SK-N-SH treated with all-trans-retinoic acid at 6 μM for 48 hours (cell line): ENCODE data around the gene LONP1.

ENCODE experiments used
- ATAC-seq: fragments of 200-7000 bp; cut with Tn5 transposase; 3 replicates; pipeline ENCODE4 v1.9.1; 2020; ENCODE audit warnings: mild to moderate bottlenecking, moderate library complexity
- ARNTL ChIP-seq: fragments of 450-650 bp; formaldehyde crosslinking; IDR thresholded peaks from 2 replicates; pipeline ENCODE4 v1.5.0; 2020; ENCODE audit warnings: low read depth, mild to moderate bottlenecking, moderate library complexity, borderline replicate concordance
- BACH2 ChIP-seq: fragments of 250-450 bp; sonication (Bioruptor Pico); IDR thresholded peaks from 2 replicates; pipeline ENCODE4 v1.9.0; 2021; ENCODE audit warnings: mild to moderate bottlenecking, borderline replicate concordance
- CREB5 ChIP-seq: fragments of 250-450 bp; sonication (Bioruptor Pico); IDR thresholded peaks from 2 replicates; pipeline ENCODE4 v1.5.1; 2020; ENCODE audit warnings: low read depth, mild to moderate bottlenecking, moderate library complexity
- CSDC2 ChIP-seq: fragments of 250-450 bp; sonication (Bioruptor Pico); IDR thresholded peaks from 2 replicates; pipeline ENCODE4 v1.5.0; 2020; ENCODE audit warnings: mild to moderate bottlenecking, moderate library complexity
- ESRRG ChIP-seq: fragments of 250-450 bp; sonication (Bioruptor Pico); IDR thresholded peaks from 2 replicates; pipeline ENCODE4 v1.6.1; 2021; ENCODE audit warnings: mild to moderate bottlenecking
- GLIS3 ChIP-seq: fragments of 250-450 bp; sonication (Bioruptor Pico); IDR thresholded peaks from 2 replicates; pipeline ENCODE4 v1.5.0; 2020; ENCODE audit warnings: mild to moderate bottlenecking, moderate library complexity
- ISL1 ChIP-seq: fragments of 250-450 bp; sonication (Bioruptor Pico); IDR thresholded peaks from 2 replicates; pipeline ENCODE4 v2.1.2; 2022; ENCODE audit warnings: mild to moderate bottlenecking, moderate library complexity
- OSR1 ChIP-seq: fragments of 250-450 bp; sonication (Bioruptor Pico); IDR thresholded peaks from 2 replicates; pipeline ENCODE4 v1.8.0; 2022; ENCODE audit warnings: moderate library complexity, mild to moderate bottlenecking, inconsistent platforms
- PATZ1 ChIP-seq: fragments of 250-450 bp; sonication (Bioruptor Pico); IDR thresholded peaks from 2 replicates; pipeline ENCODE4 v1.8.0; 2020; ENCODE audit warnings: mild to moderate bottlenecking, moderate library complexity, borderline replicate concordance
- POU6F1 ChIP-seq: fragments of 250-450 bp; sonication (Bioruptor Pico); IDR thresholded peaks from 2 replicates; pipeline ENCODE4 v1.8.0; 2021; ENCODE audit warnings: low read depth, mild to moderate bottlenecking, moderate library complexity, borderline replicate concordance
- PPARA ChIP-seq: fragments of 250-450 bp; sonication (Bioruptor Pico); IDR thresholded peaks from 2 replicates; pipeline ENCODE4 v1.5.0; 2020; ENCODE audit warnings: mild to moderate bottlenecking, borderline replicate concordance
- RARB ChIP-seq: fragments of 250-450 bp; sonication (Bioruptor Pico); IDR thresholded peaks from 2 replicates; pipeline ENCODE4 v1.8.0; 2021; ENCODE audit warnings: mild to moderate bottlenecking, moderate library complexity
- SNAI2 ChIP-seq: fragments of 250-450 bp; sonication (Bioruptor Pico); IDR thresholded peaks from 2 replicates; pipeline ENCODE4 v1.5.0; 2020; ENCODE audit warnings: mild to moderate bottlenecking, moderate library complexity
- TOX ChIP-seq: fragments of 250-450 bp; sonication (Bioruptor Pico); IDR thresholded peaks from 2 replicates; pipeline ENCODE4 v1.8.0; 2021; ENCODE audit warnings: mild to moderate bottlenecking, moderate library complexity, borderline replicate concordance
- TSHZ2 ChIP-seq: fragments of 250-450 bp; sonication (Bioruptor Pico); IDR thresholded peaks from 2 replicates; pipeline ENCODE4 v1.5.0; 2020; ENCODE audit warnings: mild to moderate bottlenecking, moderate library complexity
- ZC3H10 ChIP-seq: fragments of 250-450 bp; sonication (Bioruptor Pico); IDR thresholded peaks from 2 replicates; pipeline ENCODE4 v1.5.1; 2021; ENCODE audit warnings: mild to moderate bottlenecking, moderate library complexity
- ZFP3 ChIP-seq: fragments of 250-450 bp; sonication (Bioruptor Pico); IDR thresholded peaks from 2 replicates; pipeline ENCODE4 v1.5.0; 2020; ENCODE audit warnings: mild to moderate bottlenecking, moderate library complexity
- ZNF565 ChIP-seq: fragments of 450-650 bp; formaldehyde crosslinking; conservative IDR thresholded peaks from 2 replicates; pipeline ENCODE4 v1.5.0; 2020; ENCODE audit warnings: low read depth, mild to moderate bottlenecking, moderate library complexity
- ZNF70 ChIP-seq: fragments of 450-650 bp; formaldehyde crosslinking; IDR thresholded peaks from 2 replicates; pipeline ENCODE4 v1.5.0; 2020; ENCODE audit warnings: mild to moderate bottlenecking, moderate library complexity
- ZNF8 ChIP-seq: fragments of 450-650 bp; formaldehyde crosslinking; IDR thresholded peaks from 2 replicates; pipeline ENCODE4 v1.5.0; 2020; ENCODE audit warnings: mild to moderate bottlenecking, moderate library complexity

LONP1 gene

GRCh38 chr19:5682107-5682482, 37.9 kb downstream of the LONP1 start:
- ATAC-seq: no peak
- no peak for TF ChIP-seq ARNTL
- no peak for TF ChIP-seq ZNF8
- no peak for TF ChIP-seq CREB5 (CRISPR knock-in tag)
- no peak for TF ChIP-seq GLIS3 (CRISPR knock-in tag)
- no peak for TF ChIP-seq ZNF565 (CRISPR knock-in tag)
- TF ChIP-seq POU6F1: no peak
- no peak for TF ChIP-seq ZNF70 (CRISPR knock-in tag)
- no peak for TF ChIP-seq TSHZ2 (CRISPR knock-in tag)

- ATAC-seq: no peak
- TF ChIP-seq CSDC2 (CRISPR knock-in tag) (no peak), GLIS3 (CRISPR knock-in tag) (no peak), SNAI2 (CRISPR knock-in tag) (no peak), ARNTL (no peak), OSR1 (no peak), ZNF70 (CRISPR knock-in tag) (no peak), ZNF8 (no peak), ZNF565 (CRISPR knock-in tag) (no peak), ZC3H10 (CRISPR knock-in tag) (no peak), BACH2 (CRISPR knock-in tag) (no peak), PPARA (no peak), TOX (CRISPR knock-in tag) (no peak), CREB5 (CRISPR knock-in tag) (no peak), ESRRG (no peak), TSHZ2 (CRISPR knock-in tag) (no peak)
These were observed 38.4 kb downstream of the LONP1 start for GRCh38 chr19:5681391-5682106.

GRCh38 chr19:5680437-5681368, 39.2 kb downstream of the LONP1 start, which contains the start of the genes HSD11B1L and MICOS13:
TSS of gene HSD11B1L (plus strand) at chr19:5681027. CDS start at chr19:5684833, 3,806 bp downstream.
TSS of gene MICOS13 (minus strand) at chr19:5680516. CDS start at chr19:5680486, 30 bp downstream.
- ATAC-seq: peak; percentile 97
- no peak for TF ChIP-seq OSR1
- TF ChIP-seq ZFP3 (CRISPR knock-in tag): no peak
- no peak for TF ChIP-seq CREB5 (CRISPR knock-in tag)
- no peak for TF ChIP-seq ISL1 (CRISPR knock-in tag)
- TF ChIP-seq ZNF70 (CRISPR knock-in tag): no peak
- no peak for TF ChIP-seq PPARA
- TF ChIP-seq ESRRG: no peak
- no peak for TF ChIP-seq TOX (CRISPR knock-in tag)
- no peak; the same call in 1 of the 2 replicates for TF ChIP-seq CSDC2 (CRISPR knock-in tag)
- TF ChIP-seq ZNF565 (CRISPR knock-in tag): no peak
- no peak for TF ChIP-seq PATZ1
- TF ChIP-seq RARB (CRISPR knock-in tag): no peak
- no peak for TF ChIP-seq BACH2 (CRISPR knock-in tag)
- TF ChIP-seq, all 23 proteins: peak for 0
